ENCODE measurements around the gene NKIRAS1.
"Not testable (repeated sequence)": the region's sequence is repeated elsewhere in the genome, so short reads cannot be mapped to it uniquely, and the experiment has no call there.

The NKIRAS1 gene

DNA sequence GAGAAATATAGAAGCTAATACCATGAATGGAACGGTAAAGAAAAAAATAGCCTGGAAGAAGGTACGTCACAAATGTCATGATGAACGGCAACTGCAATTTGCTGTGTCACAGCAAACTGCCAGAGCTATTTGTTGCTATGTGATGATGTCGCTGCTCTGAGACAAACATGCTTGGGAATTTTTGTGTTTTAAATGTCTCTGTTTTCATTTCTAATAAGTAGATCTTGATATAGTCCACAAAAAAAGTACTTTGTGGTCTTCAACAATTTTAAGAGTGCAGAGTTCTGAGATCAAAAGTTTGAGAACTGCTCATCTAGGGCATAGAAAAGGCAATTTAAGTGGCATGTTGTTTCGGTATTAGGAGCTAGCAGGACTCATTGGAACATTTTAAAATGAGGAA lies 24.0 kb upstream of the NKIRAS1 start:
- no peak for DNase-seq (ENCODE audit: low read depth)

- no peak for DNase-seq (ENCODE audit: low read depth)
Measured at GRCh38 chr3:23938688-23939087, 21.9 kb upstream of the NKIRAS1 start.

- no peak for DNase-seq (ENCODE audit: low read depth)
Measured at GRCh38 chr3:23937296-23937695, 20.5 kb upstream of the NKIRAS1 start.

DNA sequence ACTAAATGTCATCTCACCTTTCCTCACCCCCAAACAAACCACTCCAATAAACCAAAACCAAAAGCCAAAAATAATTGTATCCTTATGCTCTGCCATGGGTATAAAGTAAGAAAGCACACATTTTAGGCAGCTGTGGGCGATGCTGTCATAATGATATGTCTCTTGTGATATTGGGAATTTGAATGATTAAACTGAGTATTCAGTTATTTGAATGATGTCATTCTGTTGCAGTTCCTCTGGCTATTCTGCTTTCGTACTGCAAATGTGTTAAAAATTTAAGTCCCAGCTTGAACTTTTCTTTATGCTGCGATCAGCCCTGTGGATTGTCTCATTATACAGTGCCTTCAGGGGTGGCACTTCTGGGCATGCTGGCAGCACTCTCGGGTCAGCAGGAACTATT lies 17.5 kb upstream of the NKIRAS1 start:
- no peak for DNase-seq (ENCODE audit: low read depth)

GRCh38 chr3:23932571-23932970 lies 15.8 kb upstream of the NKIRAS1 start:
- DNase-seq (ENCODE audit: low read depth) = no peak

DNA sequence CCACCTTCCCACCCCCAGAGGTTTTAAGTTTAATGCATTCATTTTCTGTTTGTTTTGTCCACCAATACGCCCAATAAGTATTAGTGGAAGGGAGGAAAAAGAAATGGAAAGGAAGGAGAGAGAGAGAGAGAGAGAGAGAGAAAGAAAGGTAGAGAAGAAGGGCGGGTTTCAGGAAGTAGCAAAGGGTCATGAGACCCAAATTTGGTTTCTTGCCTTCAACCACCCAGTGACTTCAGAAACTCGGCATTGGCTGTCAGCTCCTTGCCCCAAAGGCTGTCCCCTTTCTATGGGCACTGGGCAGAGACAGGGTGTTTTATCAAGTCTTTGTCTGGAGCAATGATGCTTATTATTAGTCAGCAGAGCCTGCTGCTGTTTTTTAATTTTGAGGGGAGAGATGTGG lies 14.8 kb upstream of the NKIRAS1 start:
- no peak for DNase-seq (ENCODE audit: low read depth)

- DNase-seq (ENCODE audit: low read depth) = no peak
Measured at GRCh38 chr3:23928524-23928923, 11.7 kb upstream of the NKIRAS1 start.

- DNase-seq (ENCODE audit: low read depth) = no peak
Measured at GRCh38 chr3:23926736-23927135, 9.9 kb upstream of the NKIRAS1 start.

DNA sequence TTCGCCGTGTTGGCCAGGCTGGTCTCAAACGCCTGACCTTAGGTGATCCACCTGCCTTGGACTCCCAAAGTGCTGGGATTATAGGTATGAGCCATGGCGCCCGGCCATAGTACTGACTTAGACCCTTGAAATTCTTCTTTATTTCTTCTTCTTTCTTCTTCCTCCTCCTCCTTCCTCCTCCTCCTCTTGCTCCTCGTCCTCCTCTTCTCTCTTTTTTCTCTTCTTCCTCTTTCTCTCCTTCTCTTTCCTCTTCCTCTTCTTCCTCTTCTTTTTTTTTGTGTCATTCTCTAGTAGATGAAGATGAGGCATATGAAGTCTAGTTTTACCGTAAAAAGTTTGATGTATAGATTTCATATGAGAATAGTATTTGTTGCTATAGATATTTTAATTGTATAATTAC lies 9.5 kb upstream of the NKIRAS1 start:
- no peak for DNase-seq (ENCODE audit: low read depth)

GRCh38 chr3:23923786-23924185 lies 7.0 kb upstream of the NKIRAS1 start:
- no peak for DNase-seq (ENCODE audit: low read depth)

- DNase-seq (ENCODE audit: low read depth) = no peak
Measured at GRCh38 chr3:23921052-23921511, 4.3 kb upstream of the NKIRAS1 start.

DNA sequence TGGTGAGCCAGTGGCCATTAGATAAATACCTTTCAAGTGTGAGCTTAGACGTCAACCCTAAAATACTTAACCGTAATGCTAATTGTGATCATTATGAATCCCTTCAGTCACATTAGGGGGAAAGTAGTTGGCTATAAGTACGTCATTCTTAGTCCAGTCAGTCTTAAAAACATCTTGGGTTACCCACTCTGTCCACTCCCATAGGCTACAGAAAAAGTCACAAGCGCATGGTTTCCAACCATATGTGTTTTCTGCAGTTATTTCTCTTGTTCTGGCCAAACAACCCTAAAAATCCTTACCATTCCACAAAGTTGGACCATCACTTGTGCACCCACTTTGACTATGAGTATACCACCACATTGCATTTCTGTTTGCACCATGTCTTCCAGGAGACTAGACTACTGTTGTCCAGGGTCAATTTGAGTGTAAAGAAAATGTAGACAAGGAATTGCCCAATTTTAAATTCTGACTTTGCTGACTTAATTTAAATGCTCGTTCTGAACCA lies 3.4 kb upstream of the NKIRAS1 start:
- no peak for DNase-seq (ENCODE audit: low read depth)

DNA sequence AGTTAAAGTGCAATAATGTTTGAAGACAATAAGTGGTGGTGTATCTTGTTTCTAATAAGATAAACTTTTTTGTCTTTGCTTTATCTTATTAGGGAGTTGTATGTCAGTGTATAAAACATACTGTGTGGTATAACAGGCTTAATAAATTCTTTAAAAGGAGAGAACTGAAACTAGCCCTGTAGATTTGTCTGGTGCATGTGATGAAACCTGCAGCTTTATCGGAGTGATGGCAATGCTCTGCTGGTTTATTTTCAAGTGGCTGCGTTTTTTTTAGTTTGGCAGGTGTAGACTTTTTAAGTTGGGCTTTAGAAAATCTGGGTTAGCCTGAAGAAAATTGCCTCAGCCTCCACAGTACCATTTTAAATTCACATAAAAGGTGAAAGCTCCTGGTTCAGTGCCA lies 2.8 kb upstream of the NKIRAS1 start:
- no peak for DNase-seq (ENCODE audit: low read depth)

DNA sequence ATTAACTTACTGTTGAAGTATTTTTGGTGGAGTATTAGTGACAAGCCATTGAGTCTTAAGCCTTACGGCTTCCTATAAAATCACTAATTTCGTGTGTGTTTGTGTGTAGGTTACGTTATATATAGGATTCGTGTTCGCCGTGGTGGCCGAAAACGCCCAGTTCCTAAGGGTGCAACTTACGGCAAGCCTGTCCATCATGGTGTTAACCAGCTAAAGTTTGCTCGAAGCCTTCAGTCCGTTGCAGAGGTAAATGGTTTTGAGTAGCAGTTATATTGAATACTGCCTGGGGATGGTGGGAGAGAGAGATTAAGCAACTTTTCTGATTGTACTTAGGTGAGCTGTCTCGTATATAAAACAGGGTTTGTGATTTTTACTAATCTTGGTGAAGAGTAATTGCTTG lies 1.5 kb upstream of the NKIRAS1 start:
- DNase-seq (ENCODE audit: low read depth) = not testable (repeated sequence)

DNA sequence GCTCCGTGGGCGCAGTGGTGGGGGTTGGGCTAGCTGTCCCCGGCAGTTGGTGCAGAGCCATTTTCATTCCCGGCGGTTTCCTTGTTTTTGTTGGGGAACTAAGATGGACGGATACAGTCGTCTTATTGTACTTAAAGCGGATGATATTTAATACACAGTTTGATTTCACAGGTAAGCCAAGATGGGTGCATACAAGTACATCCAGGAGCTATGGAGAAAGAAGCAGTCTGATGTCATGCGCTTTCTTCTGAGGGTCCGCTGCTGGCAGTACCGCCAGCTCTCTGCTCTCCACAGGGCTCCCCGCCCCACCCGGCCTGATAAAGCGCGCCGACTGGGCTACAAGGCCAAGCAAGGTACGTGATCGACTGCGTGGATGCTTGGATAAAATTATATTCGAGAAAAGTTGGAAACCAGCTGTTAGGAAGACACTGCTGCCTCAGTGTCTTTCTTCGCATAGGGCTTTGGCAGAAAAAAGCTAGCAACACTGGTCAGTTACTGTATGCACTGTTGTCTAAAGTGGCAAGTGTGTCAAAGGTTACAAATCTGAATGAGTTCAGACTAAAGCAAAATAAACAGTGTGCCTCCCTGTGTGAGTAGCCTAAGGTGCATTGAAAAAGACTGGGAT lies 1.0 kb upstream of the NKIRAS1 start:
- DNase-seq (ENCODE audit: low read depth) = not testable (repeated sequence)

DNA sequence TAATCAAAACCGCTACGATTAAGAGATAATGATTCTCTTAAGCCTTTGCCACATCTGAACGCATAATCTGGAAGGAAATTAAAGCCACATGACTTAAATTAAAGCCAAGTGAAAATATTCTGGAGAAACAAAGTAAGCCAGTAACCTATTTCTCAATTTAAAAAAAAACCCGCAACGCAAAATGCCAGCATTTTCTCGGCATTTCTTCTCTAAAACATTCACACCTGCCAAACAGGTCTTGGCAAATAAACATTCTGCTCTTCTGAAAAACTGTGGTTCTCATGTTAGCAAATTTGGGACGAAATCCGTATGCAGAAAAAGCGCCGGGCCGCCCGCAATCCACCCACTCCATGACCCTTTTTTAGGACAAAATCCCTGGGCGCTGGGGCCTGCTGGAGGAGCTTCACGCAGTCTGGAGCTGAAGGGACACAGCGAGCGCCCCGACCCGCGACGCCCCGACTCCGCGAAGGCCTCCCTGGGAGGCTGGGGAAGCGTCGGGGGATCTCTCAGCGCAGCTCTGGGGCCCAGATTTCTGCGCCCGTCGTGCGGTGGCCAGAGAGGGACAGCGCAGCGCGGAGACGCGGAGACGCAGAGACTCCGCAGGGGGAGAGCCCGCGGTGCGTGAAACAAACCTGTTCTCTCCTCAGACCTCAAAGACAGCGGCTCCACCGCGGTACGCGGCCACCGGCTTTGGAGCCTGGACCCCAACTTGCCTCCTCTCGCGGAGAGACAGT lies 471 bp downstream of the NKIRAS1 start:
- no peak for DNase-seq (ENCODE audit: low read depth)

DNA sequence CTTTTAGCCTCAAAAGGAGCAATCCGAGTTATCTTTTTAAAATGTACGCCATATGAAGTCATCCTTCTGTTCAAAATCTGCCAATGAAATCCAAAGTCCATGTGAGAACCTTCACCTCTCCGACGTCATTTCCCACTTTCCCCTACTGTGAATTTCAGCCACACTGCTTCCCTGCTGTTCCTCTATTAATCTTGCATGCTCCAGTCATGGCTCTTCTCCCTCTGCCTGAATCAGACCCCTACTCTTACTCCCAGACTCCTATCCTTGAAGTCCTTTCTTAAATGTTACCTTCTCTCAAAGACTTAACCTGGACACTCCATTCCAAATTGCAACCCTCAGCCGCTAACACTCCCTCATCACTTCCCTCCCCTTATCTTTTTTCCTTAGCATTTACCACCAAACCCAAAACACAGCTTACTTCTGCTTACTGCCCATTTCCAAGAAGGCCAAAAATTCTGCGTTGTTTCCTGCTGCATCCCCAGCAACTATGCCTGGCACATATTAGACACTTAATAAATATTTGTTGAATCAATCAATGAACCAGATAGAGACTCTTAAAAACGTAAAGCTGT lies 1.2 kb downstream of the NKIRAS1 start:
- DNase-seq (ENCODE audit: low read depth) = no peak

GRCh38 chr3:23913873-23914743 lies 2.7 kb downstream of the NKIRAS1 start:
- no peak for DNase-seq (ENCODE audit: low read depth)

GRCh38 chr3:23913182-23913581 lies 3.6 kb downstream of the NKIRAS1 start:
- DNase-seq (ENCODE audit: low read depth) = no peak

GRCh38 chr3:23912335-23912734 lies 4.5 kb downstream of the NKIRAS1 start:
- not testable (repeated sequence) for DNase-seq (ENCODE audit: low read depth)

GRCh38 chr3:23911397-23911796 lies 5.4 kb downstream of the NKIRAS1 start:
- no peak for DNase-seq (ENCODE audit: low read depth)

DNA sequence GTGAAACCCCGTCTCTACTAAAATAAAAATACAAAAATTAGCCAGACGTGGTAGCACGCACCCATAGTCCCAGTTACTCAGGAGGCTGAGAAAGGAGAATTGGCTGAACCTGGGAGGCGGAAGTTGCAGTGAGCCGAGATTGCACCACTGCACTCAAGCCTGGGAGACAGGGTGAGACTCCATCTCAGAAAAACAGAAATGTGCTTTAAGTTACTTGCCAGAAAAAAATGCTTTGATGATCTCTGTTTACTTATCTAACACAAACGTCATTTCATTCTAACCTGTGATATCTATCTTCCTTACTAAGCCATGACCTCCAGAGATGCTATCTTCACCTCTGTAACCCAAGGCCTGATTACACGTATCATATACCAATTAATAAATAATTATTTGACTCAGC lies 7.4 kb downstream of the NKIRAS1 start:
- no peak for DNase-seq (ENCODE audit: low read depth)
